HepG2 (cell line): ENCODE measurements around the gene PCYT2. TPM values are rescaled to one million over a fixed set of nuclear protein-coding genes. Genes with fewer than 3 reads are reported as not detected.
A peak's percentile ranks its signal among the peaks of the same experiment; 100 is the strongest.

Experiments
- AHR ChIP-seq: IDR thresholded peaks from 2 replicates; pipeline ENCODE4 v1.6.1; 2018; ENCODE audit warnings: missing genetic modification reagents, missing compliant biosample characterization
- ARNTL ChIP-seq: sonication (generic); formaldehyde crosslinking; IDR thresholded peaks from 2 replicates; pipeline ENCODE4 v1.4.0; 2020; ENCODE audit warnings: mild to moderate bottlenecking, missing genetic modification reagents
- BRD4 ChIP-seq: sonication (generic); formaldehyde crosslinking; IDR thresholded peaks from 2 replicates; pipeline ENCODE4 v1.4.0; 2020; ENCODE audit warnings: missing genetic modification reagents
- HMGXB4 ChIP-seq, 2 experiments: sonication (generic) in 1 of 2; formaldehyde crosslinking in 1 of 2; IDR thresholded peaks; 2 replicates each; pipeline versions ENCODE4 v1.4.0 to v1.6.1; 2018 to 2020; ENCODE audit warnings: missing genetic modification reagents in 2 of 2, borderline replicate concordance in 1 of 2, low read depth in 1 of 2, mild to moderate bottlenecking in 1 of 2, missing biosample characterization in 1 of 2
- KDM3A ChIP-seq: IDR thresholded peaks from 2 replicates; pipeline ENCODE4 v1.6.1; 2018; ENCODE audit warnings: low read depth, missing compliant biosample characterization
- KDM5B ChIP-seq: sonication (generic); formaldehyde crosslinking; IDR thresholded peaks from 2 replicates; pipeline ENCODE4 v1.4.0; 2020; ENCODE audit warnings: missing genetic modification reagents, mild to moderate bottlenecking, borderline replicate concordance
- KLF16 ChIP-seq, 2 experiments: sonication (generic) in 1 of 2; formaldehyde crosslinking in 1 of 2; IDR thresholded peaks; 2 replicates each; pipeline versions ENCODE4 v1.6.1 to v1.8.0; 2016 to 2023; ENCODE audit warnings: missing genetic modification reagents in 2 of 2, missing compliant biosample characterization in 1 of 2
- MED13 ChIP-seq: sonication (generic); formaldehyde crosslinking; IDR thresholded peaks from 2 replicates; pipeline ENCODE4 v1.5.0; 2020; ENCODE audit warnings: missing genetic modification reagents
- MXD4 ChIP-seq: IDR thresholded peaks from 2 replicates; pipeline ENCODE4 v1.6.1; 2016; ENCODE audit warnings: mild to moderate bottlenecking, missing biosample characterization, missing genetic modification reagents
- NR2C2 ChIP-seq: sonication (generic); formaldehyde crosslinking; IDR thresholded peaks from 2 replicates; pipeline ENCODE4 v1.4.0; 2020; ENCODE audit warnings: missing genetic modification reagents, mild to moderate bottlenecking, moderate library complexity, borderline replicate concordance
- POLR2A ChIP-seq, 2 experiments: IDR thresholded peaks; 2 replicates each; pipeline ENCODE4 v1.6.1; 2011; ENCODE audit warnings: low read depth in 2 of 2, low read length in 2 of 2, mild to moderate bottlenecking in 1 of 2, moderate library complexity in 1 of 2; ENCODE audit not compliant: insufficient read depth in 1 of 2
- RBFOX2 ChIP-seq: fragments of 200-400 bp; formaldehyde crosslinking; IDR thresholded peaks from 2 replicates; pipeline ENCODE4 v1.6.1; 2017; ENCODE audit warnings: low read depth, mild to moderate bottlenecking, low read length
- SOX5 ChIP-seq: IDR thresholded peaks from 2 replicates; pipeline ENCODE4 v1.6.1; 2016; ENCODE audit warnings: borderline replicate concordance
- SPEN ChIP-seq: sonication (generic); formaldehyde crosslinking; IDR thresholded peaks from 2 replicates; pipeline ENCODE4 v1.5.1; 2020; ENCODE audit warnings: low read depth, mild to moderate bottlenecking, missing genetic modification reagents
- XRCC5 ChIP-seq: fragments of 200-400 bp; formaldehyde crosslinking; optimal IDR thresholded peaks from 2 replicates; pipeline ENCODE3; 2017; ENCODE audit warnings: mild to moderate bottlenecking, low read length
- YY1 ChIP-seq: IDR thresholded peaks from 2 replicates; pipeline ENCODE4 v1.6.1; 2011; ENCODE audit warnings: low read length, low read depth, moderate library complexity, mild to moderate bottlenecking; ENCODE audit not compliant: insufficient read depth, insufficient replicate concordance
- ZBTB21 ChIP-seq: sonication (generic); formaldehyde crosslinking; IDR thresholded peaks from 2 replicates; pipeline ENCODE4 v1.4.0; 2020; ENCODE audit warnings: missing genetic modification reagents
- ZNF234 ChIP-seq: sonication (generic); formaldehyde crosslinking; conservative IDR thresholded peaks from 2 replicates; pipeline ENCODE4 v1.5.1; 2020; ENCODE audit warnings: mild to moderate bottlenecking, missing genetic modification reagents
- ZNF251 ChIP-seq: sonication (generic); formaldehyde crosslinking; IDR thresholded peaks from 2 replicates; pipeline ENCODE4 v1.9.0; 2021; ENCODE audit warnings: mild to moderate bottlenecking, missing genetic modification reagents
- ZNF260 ChIP-seq: sonication (generic); formaldehyde crosslinking; IDR thresholded peaks from 2 replicates; pipeline ENCODE4 v1.4.0; 2020; ENCODE audit warnings: missing genetic modification reagents, low read depth, mild to moderate bottlenecking, borderline replicate concordance
- ZNF263 ChIP-seq: sonication (generic); formaldehyde crosslinking; IDR thresholded peaks from 2 replicates; pipeline ENCODE4 v1.4.0; 2020; ENCODE audit warnings: missing genetic modification reagents
- ZNF264 ChIP-seq: sonication (generic); formaldehyde crosslinking; IDR thresholded peaks from 2 replicates; pipeline ENCODE4 v1.4.0; 2020; ENCODE audit warnings: missing genetic modification reagents
- ZNF343 ChIP-seq: sonication (generic); formaldehyde crosslinking; IDR thresholded peaks from 2 replicates; pipeline ENCODE4 v1.4.0; 2020; ENCODE audit warnings: mild to moderate bottlenecking, missing genetic modification reagents
- ZNF367 ChIP-seq: sonication (generic); formaldehyde crosslinking; IDR thresholded peaks from 2 replicates; pipeline ENCODE4 v1.4.0; 2020; ENCODE audit warnings: missing genetic modification reagents, borderline replicate concordance
- ZNF724P ChIP-seq: sonication (generic); formaldehyde crosslinking; IDR thresholded peaks from 2 replicates; pipeline ENCODE4 v1.8.0; 2022; ENCODE audit warnings: missing genetic modification reagents, borderline replicate concordance
- ZNF746 ChIP-seq: sonication (generic); formaldehyde crosslinking; IDR thresholded peaks from 2 replicates; pipeline ENCODE4 v1.8.0; 2022; ENCODE audit warnings: mild to moderate bottlenecking, missing genetic modification reagents
- ZNF766 ChIP-seq: sonication (generic); formaldehyde crosslinking; IDR thresholded peaks from 2 replicates; pipeline ENCODE4 v1.5.0; 2020; ENCODE audit warnings: missing genetic modification reagents, borderline replicate concordance
- ZNF780A ChIP-seq: sonication (generic); formaldehyde crosslinking; IDR thresholded peaks from 2 replicates; pipeline ENCODE4 v1.8.0; 2022; ENCODE audit warnings: mild to moderate bottlenecking, missing genetic modification reagents, moderate library complexity
- polyA plus RNA-seq, 8 experiments: library from polyadenylated mRNA; depleted of rRNA in 3 of 8; stranded (reverse) in 7 of 8; unstranded in 1 of 8; fragments of >200 nt; fragmentation: Illumina TruSeq in 4 of 8; extraction: Trizol in 4 of 8; gene quantifications; 2 replicates each; pipeline versions ENCODE4 v1.2.1 to v1.2.3, GENCODE V29; 2011 to 2016; ENCODE audit warnings: low read depth in 4 of 8, missing spikeins in 1 of 8, mixed read lengths in 1 of 8; ENCODE audit not compliant: insufficient read depth in 1 of 8
- total RNA-seq, 5 experiments: library from RNA; depleted of rRNA; stranded (reverse); fragments of >200 nt; fragmentation: Illumina TruSeq; extraction: Trizol; gene quantifications; 2 replicates each; pipeline ENCODE4 v1.2.3, GENCODE V29; 2016; ENCODE audit warnings: low read depth in 1 of 5
- TF ChIP-seq, protein P1 (sequence below): sonication (generic); formaldehyde crosslinking; IDR thresholded peaks from 2 replicates; pipeline ENCODE4 v1.4.0; 2020; ENCODE audit warnings: mild to moderate bottlenecking, missing genetic modification reagents

Gene PCYT2
- total and polyA plus RNA-seq, 2 of the 13 experiments (the other 11 are each of a cell fraction or from before 2014, with no cell fraction given) = 147 to 297 TPM

DNA sequence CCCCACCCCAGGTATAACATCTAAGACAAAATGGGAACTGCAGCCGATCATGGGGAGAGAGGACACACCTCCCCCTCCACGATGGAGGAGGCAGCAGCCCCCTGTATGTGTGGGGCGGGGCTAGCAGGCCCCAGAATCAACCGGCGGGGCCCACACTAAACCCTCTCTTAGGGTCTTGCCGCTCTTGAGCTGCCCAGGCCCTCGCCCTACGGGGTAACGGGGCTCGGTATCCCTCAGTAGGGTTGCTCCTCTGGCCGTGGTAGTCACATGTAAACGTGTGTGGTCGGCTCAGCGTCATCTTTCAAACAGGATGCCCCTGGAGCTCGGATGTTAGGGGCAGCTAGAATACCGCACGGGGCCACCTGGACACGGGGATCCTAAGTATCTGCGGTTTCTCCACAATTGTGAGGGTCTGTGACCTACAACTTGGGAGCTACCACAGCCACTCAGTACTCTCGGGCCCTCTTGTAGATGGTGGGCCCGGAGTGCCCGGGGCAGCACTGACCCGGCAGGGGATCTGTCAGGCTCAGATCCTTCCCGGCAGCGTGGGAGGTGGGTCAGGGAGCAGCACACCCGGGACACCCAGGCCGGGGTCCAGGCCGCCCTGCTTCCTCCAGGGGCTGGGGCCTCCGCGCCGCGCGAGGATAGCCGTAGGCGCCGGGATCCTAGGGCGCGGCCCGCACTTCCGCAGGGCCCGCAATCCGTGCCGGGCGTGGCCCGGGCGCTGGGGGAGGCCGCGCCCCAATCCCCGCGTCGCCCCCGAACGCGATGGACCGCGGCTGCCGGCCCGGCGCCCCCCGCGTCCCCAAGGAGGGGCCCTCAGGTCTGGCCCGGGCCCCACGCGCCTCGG is 40.8 kb downstream of the PCYT2 start (continued):
- TF ChIP-seq XRCC5 (peak; percentile 3), ZNF724P (CRISPR knock-in tag) (no peak), ZBTB21 (CRISPR knock-in tag) (0 out of 2 replicates have a peak, but pooled peaks have one; percentile 36), YY1 (peak; percentile 64), ZNF780A (CRISPR knock-in tag) (0 out of 2 replicates have a peak, but pooled peaks have one; percentile 65), ARNTL (CRISPR knock-in tag) (peak; percentile 57; the same call in 1 of the 2 replicates), ZNF234 (0 out of 2 replicates have a peak, but pooled peaks have one; percentile 71), KDM5B (CRISPR knock-in tag) (peak; percentile 85; the same call in 1 of the 2 replicates), POLR2A (IDR thresholded peaks at IDR 0.05; ENCODE audit: insufficient read depth in 1 of 2, low read depth in 2 of 2, low read length in 2 of 2) (peak in 1 of 2 experiments; percentile 47; a peak in 1 of 4 replicates), ZNF367 (no peak), ZNF264 (CRISPR knock-in tag) (peak; percentile 37; the same call in 1 of the 2 replicates), SOX5 (CRISPR knock-in tag) (0 out of 2 replicates have a peak, but pooled peaks have one; percentile 5), MXD4 (CRISPR knock-in tag) (peak; percentile 56; the same call in 1 of the 2 replicates), ZNF766 (CRISPR knock-in tag) (0 out of 2 replicates have a peak, but pooled peaks have one; percentile 55), AHR (CRISPR knock-in tag) (0 out of 2 replicates have a peak, but pooled peaks have one; percentile 20), ZNF746 (0 out of 2 replicates have a peak, but pooled peaks have one; percentile 20), MED13 (CRISPR knock-in tag) (no peak), ZNF263 (CRISPR knock-in tag) (0 out of 2 replicates have a peak, but pooled peaks have one; percentile 15), NR2C2 (CRISPR knock-in tag) (peak; percentile 35; the same call in 1 of the 2 replicates), KLF16 (CRISPR knock-in tag; IDR thresholded peaks at IDR 0.05) (peak; percentile 25 to 54; a peak in 1 of 4 replicates), ZNF260 (CRISPR knock-in tag) (peak; percentile 70; the same call in 1 of the 2 replicates), SPEN (CRISPR knock-in tag) (peak; percentile 66; the same call in 1 of the 2 replicates), KDM3A (CRISPR knock-in tag) (0 out of 2 replicates have a peak, but pooled peaks have one; percentile 33), ZNF251 (peak; percentile 41; the same call in 1 of the 2 replicates), BRD4 (CRISPR knock-in tag) (peak; percentile 41; the same call in 1 of the 2 replicates), RBFOX2 (peak; percentile 11; the same call in 1 of the 2 replicates), HMGXB4 (CRISPR knock-in tag; IDR thresholded peaks at IDR 0.05; ENCODE audit: borderline replicate concordance in 1 of 2, low read depth in 1 of 2) (peak; percentile 12 to 20; a peak in 1 of 4 replicates), ZNF343 (CRISPR knock-in tag) (no peak)
- TF ChIP-seq, protein P1, sequence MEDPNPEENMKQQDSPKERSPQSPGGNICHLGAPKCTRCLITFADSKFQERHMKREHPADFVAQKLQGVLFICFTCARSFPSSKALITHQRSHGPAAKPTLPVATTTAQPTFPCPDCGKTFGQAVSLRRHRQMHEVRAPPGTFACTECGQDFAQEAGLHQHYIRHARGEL (CRISPR knock-in tag) = no peak; the same call in 1 of the 2 replicates
